Measurements from ENCODE around the gene KLK3.

Gene KLK3

GRCh38 chr19:50874211-50874610 lies 19.5 kb downstream of the KLK3 start:
- Histone ChIP-seq H3K4me3 (ENCODE audit: low read length) (no peak overlapping the region), H3K27ac (ENCODE audit: low read length) (no peak overlapping the region), H3K9ac (ENCODE audit: low read length) (no peak overlapping the region), H3K27me3 (ENCODE audit: control insufficient read depth, insufficient read depth, low read length) (peaks cover 8% of the 10 kb centered on the region), H3K4me1 (ENCODE audit: control insufficient read depth, low read depth, low read length) (no peaks in the 10 kb centered on the region), H3K9me3 (ENCODE audit: control insufficient read depth, low read depth, low read length) (no peaks in the 10 kb centered on the region), H3K36me3 (ENCODE audit: control insufficient read depth, low read depth, low read length) (no peaks in the 10 kb centered on the region)

DNA sequence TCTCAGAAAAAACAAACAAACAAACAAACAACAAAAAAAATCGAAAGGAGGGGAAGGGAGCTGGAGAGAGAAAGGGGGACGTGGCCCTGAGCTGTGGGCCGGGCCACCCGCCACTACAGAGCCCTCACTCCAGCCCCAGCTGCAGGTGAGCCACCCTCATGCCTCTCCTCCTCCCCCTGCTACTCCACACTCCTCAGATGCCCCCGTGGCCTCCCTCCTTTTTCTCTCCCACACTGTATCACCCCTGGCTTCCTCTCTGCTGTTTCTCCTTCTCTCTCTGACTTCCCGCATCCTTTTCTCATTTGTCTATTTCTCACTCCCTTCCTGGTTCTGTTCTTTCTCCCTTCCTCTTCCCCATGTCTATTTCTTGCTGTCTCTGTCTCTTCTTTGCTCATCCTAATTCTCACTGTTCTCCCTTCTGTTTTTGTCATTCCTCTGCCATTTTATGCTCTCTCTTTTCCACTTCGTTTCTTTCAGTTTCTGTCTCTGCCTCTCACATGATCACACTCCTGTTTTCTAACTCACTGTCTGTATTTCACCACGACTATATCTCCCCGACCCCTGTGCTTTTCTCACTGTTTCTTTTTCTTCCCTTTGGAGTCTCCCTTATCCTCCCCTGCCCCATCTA lies 21.2 kb downstream of the KLK3 start:
- no peaks in the 10 kb centered on the region for H3K36me3 ChIP-seq (ENCODE audit: control insufficient read depth, low read depth, low read length)
- H3K9ac ChIP-seq (ENCODE audit: low read length): no peak overlapping the region
- H3K4me3 ChIP-seq (ENCODE audit: low read length): no peak overlapping the region
- H3K4me1 ChIP-seq (ENCODE audit: control insufficient read depth, low read depth, low read length): no peaks in the 10 kb centered on the region
- H3K27ac ChIP-seq (ENCODE audit: low read length): no peak overlapping the region
- peaks cover 8% of the 10 kb centered on the region for H3K27me3 ChIP-seq (ENCODE audit: control insufficient read depth, insufficient read depth, low read length)
- no peaks in the 10 kb centered on the region for H3K9me3 ChIP-seq (ENCODE audit: control insufficient read depth, low read depth, low read length)

DNA sequence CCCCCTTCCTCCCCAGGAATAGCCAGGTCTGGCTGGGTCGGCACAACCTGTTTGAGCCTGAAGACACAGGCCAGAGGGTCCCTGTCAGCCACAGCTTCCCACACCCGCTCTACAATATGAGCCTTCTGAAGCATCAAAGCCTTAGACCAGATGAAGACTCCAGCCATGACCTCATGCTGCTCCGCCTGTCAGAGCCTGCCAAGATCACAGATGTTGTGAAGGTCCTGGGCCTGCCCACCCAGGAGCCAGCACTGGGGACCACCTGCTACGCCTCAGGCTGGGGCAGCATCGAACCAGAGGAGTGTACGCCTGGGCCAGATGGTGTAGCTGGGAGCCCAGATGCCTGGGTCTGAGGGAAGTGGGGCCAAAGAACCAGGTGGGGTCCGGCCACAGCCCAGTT lies 21.7 kb downstream of the KLK3 start:
- peaks cover 8% of the 10 kb centered on the region for H3K27me3 ChIP-seq (ENCODE audit: control insufficient read depth, insufficient read depth, low read length)
- no peaks in the 10 kb centered on the region for H3K9me3 ChIP-seq (ENCODE audit: control insufficient read depth, low read depth, low read length)
- no peak overlapping the region for H3K9ac ChIP-seq (ENCODE audit: low read length)
- no peaks in the 10 kb centered on the region for H3K36me3 ChIP-seq (ENCODE audit: control insufficient read depth, low read depth, low read length)
- H3K27ac ChIP-seq (ENCODE audit: low read length): no peak overlapping the region
- H3K4me1 ChIP-seq (ENCODE audit: control insufficient read depth, low read depth, low read length): no peaks in the 10 kb centered on the region
- H3K4me3 ChIP-seq (ENCODE audit: low read length): no peak overlapping the region

GRCh38 chr19:50877338-50877737 lies 22.6 kb downstream of the KLK3 start:
- H3K27me3 ChIP-seq (ENCODE audit: control insufficient read depth, insufficient read depth, low read length): peaks cover 8% of the 10 kb centered on the region

GRCh38 chr19:50878851-50879250 lies 24.1 kb downstream of the KLK3 start:
- H3K36me3 ChIP-seq (ENCODE audit: control insufficient read depth, low read depth, low read length): no peaks in the 10 kb centered on the region
- H3K9ac ChIP-seq (ENCODE audit: low read length): no peak overlapping the region
- no peak overlapping the region for H3K4me3 ChIP-seq (ENCODE audit: low read length)
- peaks cover 8% of the 10 kb centered on the region for H3K27me3 ChIP-seq (ENCODE audit: control insufficient read depth, insufficient read depth, low read length)
- no peaks in the 10 kb centered on the region for H3K4me1 ChIP-seq (ENCODE audit: control insufficient read depth, low read depth, low read length)
- H3K27ac ChIP-seq (ENCODE audit: low read length): no peak overlapping the region
- H3K9me3 ChIP-seq (ENCODE audit: control insufficient read depth, low read depth, low read length): no peaks in the 10 kb centered on the region

More at GRCh38 chr19:50877338-50877737, 22.6 kb downstream of the KLK3 start:
- Histone ChIP-seq H3K27ac (ENCODE audit: low read length) (no peak overlapping the region), H3K4me1 (ENCODE audit: control insufficient read depth, low read depth, low read length) (no peaks in the 10 kb centered on the region), H3K36me3 (ENCODE audit: control insufficient read depth, low read depth, low read length) (no peaks in the 10 kb centered on the region), H3K9me3 (ENCODE audit: control insufficient read depth, low read depth, low read length) (no peaks in the 10 kb centered on the region), H3K9ac (ENCODE audit: low read length) (no peak overlapping the region), H3K4me3 (ENCODE audit: low read length) (no peak overlapping the region)

GRCh38 chr19:50880241-50880640 lies 25.5 kb downstream of the KLK3 start:
- no peaks in the 10 kb centered on the region for H3K36me3 ChIP-seq (ENCODE audit: control insufficient read depth, low read depth, low read length)
- no peaks in the 10 kb centered on the region for H3K9me3 ChIP-seq (ENCODE audit: control insufficient read depth, low read depth, low read length)
- no peaks in the 10 kb centered on the region for H3K4me1 ChIP-seq (ENCODE audit: control insufficient read depth, low read depth, low read length)
- no peaks in the 10 kb centered on the region for H3K27me3 ChIP-seq (ENCODE audit: control insufficient read depth, insufficient read depth, low read length)
- no peak overlapping the region for H3K27ac ChIP-seq (ENCODE audit: low read length)
- H3K4me3 ChIP-seq (ENCODE audit: low read length): no peak overlapping the region
- H3K9ac ChIP-seq (ENCODE audit: low read length): no peak overlapping the region

GRCh38 chr19:50882188-50882587 lies 27.5 kb downstream of the KLK3 start:
- Histone ChIP-seq H3K27ac (ENCODE audit: low read length) (no peak overlapping the region), H3K4me3 (ENCODE audit: low read length) (no peak overlapping the region), H3K36me3 (ENCODE audit: control insufficient read depth, low read depth, low read length) (no peaks in the 10 kb centered on the region), H3K9ac (ENCODE audit: low read length) (no peak overlapping the region), H3K27me3 (ENCODE audit: control insufficient read depth, insufficient read depth, low read length) (no peaks in the 10 kb centered on the region), H3K9me3 (ENCODE audit: control insufficient read depth, low read depth, low read length) (no peaks in the 10 kb centered on the region), H3K4me1 (ENCODE audit: control insufficient read depth, low read depth, low read length) (no peaks in the 10 kb centered on the region)

GRCh38 chr19:50889638-50890037 lies 34.9 kb downstream of the KLK3 start:
- no peaks in the 10 kb centered on the region for H3K36me3 ChIP-seq (ENCODE audit: control insufficient read depth, low read depth, low read length)
- H3K9ac ChIP-seq (ENCODE audit: low read length): no peak overlapping the region
- peaks cover 4% of the 10 kb centered on the region for H3K9me3 ChIP-seq (ENCODE audit: control insufficient read depth, low read depth, low read length)
- H3K4me1 ChIP-seq (ENCODE audit: control insufficient read depth, low read depth, low read length): no peaks in the 10 kb centered on the region
- no peak overlapping the region for H3K4me3 ChIP-seq (ENCODE audit: low read length)
- no peak overlapping the region for H3K27ac ChIP-seq (ENCODE audit: low read length)
- H3K27me3 ChIP-seq (ENCODE audit: control insufficient read depth, insufficient read depth, low read length): no peaks in the 10 kb centered on the region

GRCh38 chr19:50890422-50891252 lies 35.9 kb downstream of the KLK3 start:
- H3K27me3 ChIP-seq (ENCODE audit: control insufficient read depth, insufficient read depth, low read length): no peaks in the 10 kb centered on the region
- H3K27ac ChIP-seq (ENCODE audit: low read length): no peak overlapping the region
- no peaks in the 10 kb centered on the region for H3K36me3 ChIP-seq (ENCODE audit: control insufficient read depth, low read depth, low read length)
- H3K9ac ChIP-seq (ENCODE audit: low read length): no peak overlapping the region
- H3K4me3 ChIP-seq (ENCODE audit: low read length): no peak overlapping the region
- H3K4me1 ChIP-seq (ENCODE audit: control insufficient read depth, low read depth, low read length): no peaks in the 10 kb centered on the region
- peaks cover 4% of the 10 kb centered on the region for H3K9me3 ChIP-seq (ENCODE audit: control insufficient read depth, low read depth, low read length)

GRCh38 chr19:50891253-50891625 lies 36.5 kb downstream of the KLK3 start:
- H3K9me3 ChIP-seq (ENCODE audit: control insufficient read depth, low read depth, low read length): peaks cover 4% of the 10 kb centered on the region
- no peak overlapping the region for H3K9ac ChIP-seq (ENCODE audit: low read length)
- no peak overlapping the region for H3K27ac ChIP-seq (ENCODE audit: low read length)
- H3K4me1 ChIP-seq (ENCODE audit: control insufficient read depth, low read depth, low read length): no peaks in the 10 kb centered on the region
- H3K36me3 ChIP-seq (ENCODE audit: control insufficient read depth, low read depth, low read length): no peaks in the 10 kb centered on the region
- H3K27me3 ChIP-seq (ENCODE audit: control insufficient read depth, insufficient read depth, low read length): no peaks in the 10 kb centered on the region
- no peak overlapping the region for H3K4me3 ChIP-seq (ENCODE audit: low read length)

- Histone ChIP-seq H3K27ac (ENCODE audit: low read length) (no peak overlapping the region), H3K4me1 (ENCODE audit: control insufficient read depth, low read depth, low read length) (no peaks in the 10 kb centered on the region), H3K9me3 (ENCODE audit: control insufficient read depth, low read depth, low read length) (peaks cover 4% of the 10 kb centered on the region), H3K36me3 (ENCODE audit: control insufficient read depth, low read depth, low read length) (no peaks in the 10 kb centered on the region), H3K27me3 (ENCODE audit: control insufficient read depth, insufficient read depth, low read length) (no peaks in the 10 kb centered on the region), H3K9ac (ENCODE audit: low read length) (no peak overlapping the region), H3K4me3 (ENCODE audit: low read length) (no peak overlapping the region)
Observed at GRCh38 chr19:50893047-50893736, 38.5 kb downstream of the KLK3 start.

Data from iPS-18a (cell line).